Loucy (cell line): ENCODE data around the gene ARSD.

Experiments
- CTCF ChIP-seq: fragments of 200-600 bp; sonication (generic); conservative IDR thresholded peaks from 2 replicates; pipeline ENCODE4 v1.5.1; 2014; ENCODE audit warnings: mild to moderate bottlenecking, antibody characterized with exemption, low read length
- EZH2phosphoT487 ChIP-seq: fragments of 200-600 bp; IDR thresholded peaks from 2 replicates; pipeline ENCODE4 v1.6.1; 2018; ENCODE audit warnings: antibody characterized with exemption, mild to moderate bottlenecking, moderate library complexity, borderline replicate concordance

GRCh38 chrX:2901367-2902036 lies 27.6 kb downstream of the ARSD start:
- no peak for TF ChIP-seq CTCF
- TF ChIP-seq EZH2phosphoT487 = no peak
